Mesodermal cell (in vitro differentiated cells): ENCODE results near the gene HSPG2.

Experiments
- H3K27ac ChIP-seq: 2 replicates; pipeline ENCODE4 v1.7.0; 2013; ENCODE audit warnings: mild to moderate bottlenecking, low read depth, low read length, moderate library complexity; ENCODE audit not compliant: severe bottlenecking
- H3K36me3 ChIP-seq: 2 replicates; pipeline ENCODE4 v1.7.1; 2013; ENCODE audit warnings: mild to moderate bottlenecking, low read length, moderate library complexity; ENCODE audit not compliant: control insufficient read depth, insufficient read depth
- H3K4me1 ChIP-seq: one replicate; pipeline ENCODE4 v1.7.1; 2013; ENCODE audit warnings: mild to moderate bottlenecking, low read length; ENCODE audit not compliant: insufficient read depth, control insufficient read depth, poor library complexity, severe bottlenecking
- H3K4me3 ChIP-seq: 2 replicates; pipeline ENCODE4 v1.7.0; 2013; ENCODE audit warnings: low read length, control low read depth, mild to moderate bottlenecking; ENCODE audit not compliant: insufficient read depth, poor library complexity, severe bottlenecking; ENCODE audit errors: extremely low read depth
- H3K9me3 ChIP-seq: 2 replicates; pipeline ENCODE4 v1.7.1; 2013; ENCODE audit warnings: mild to moderate bottlenecking, low read length, moderate library complexity; ENCODE audit not compliant: control insufficient read depth
- WGBS, 2 experiments: methylation state at CpG; one replicate each; pipeline ENCODE4 v1.1.5; 2013; ENCODE audit warnings: missing lambda C conversion rate in 2 of 2; ENCODE audit not compliant: insufficient coverage in 2 of 2; 5-methylcytosine and 5-hydroxymethylcytosine counted together

HSPG2 gene

DNA sequence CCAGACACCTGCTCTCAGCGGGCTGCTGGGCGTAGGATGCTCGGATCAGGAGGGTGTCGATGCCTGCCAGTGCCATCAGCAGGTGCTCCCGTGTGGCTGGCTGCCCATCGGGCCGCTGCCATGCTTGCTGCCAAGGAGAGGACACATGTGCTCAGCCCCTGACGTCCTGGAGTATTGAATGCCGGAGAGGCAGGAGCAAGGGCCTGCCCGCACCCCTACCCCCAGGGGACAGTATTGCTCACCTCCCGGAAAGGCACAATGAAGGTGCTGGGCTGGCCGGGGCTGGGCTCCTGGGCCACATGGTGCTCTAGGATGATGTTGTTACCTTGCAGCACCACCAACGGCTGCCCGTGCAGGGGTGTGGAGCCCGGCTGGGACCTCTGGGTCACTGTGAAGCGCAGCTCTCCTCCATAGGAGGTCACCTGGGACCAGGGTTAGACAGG lies 61.5 kb downstream of the HSPG2 start:
- Histone ChIP-seq H3K36me3 (peaks cover 97% of the 10 kb centered on the region), H3K4me3 (no peak overlapping the region), H3K9me3 (no peaks in the 10 kb centered on the region), H3K27ac (no peak overlapping the region), H3K4me1 (peaks cover 1% of the 10 kb centered on the region)
- 90 to 95% methylated on average over 16 of the region's 16 CpGs for WGBS, 2 experiments

- WGBS, 2 experiments = 97% methylated on average over 23 to 24 of the region's 24 CpGs
- H3K36me3 ChIP-seq = peaks cover 97% of the 10 kb centered on the region
- H3K4me1 ChIP-seq = peaks cover 2% of the 10 kb centered on the region
- H3K27ac ChIP-seq = no peak overlapping the region
- H3K9me3 ChIP-seq = no peaks in the 10 kb centered on the region
- no peak overlapping the region for H3K4me3 ChIP-seq
Observed at GRCh38 chr1:21874778-21875547, 62.1 kb downstream of the HSPG2 start.

GRCh38 chr1:21874328-21874727 lies 62.8 kb downstream of the HSPG2 start:
- Histone ChIP-seq H3K4me3 (no peak overlapping the region), H3K9me3 (no peaks in the 10 kb centered on the region), H3K27ac (no peak overlapping the region), H3K4me1 (peaks cover 2% of the 10 kb centered on the region), H3K36me3 (peaks cover 96% of the 10 kb centered on the region)
- 89 to 98% methylated on average over 13 to 16 of the region's 16 CpGs for WGBS, 2 experiments

GRCh38 chr1:21873761-21874160 lies 63.3 kb downstream of the HSPG2 start:
- Histone ChIP-seq H3K36me3 (peaks cover 94% of the 10 kb centered on the region), H3K4me3 (no peak overlapping the region), H3K27ac (no peak overlapping the region), H3K9me3 (no peaks in the 10 kb centered on the region), H3K4me1 (peaks cover 2% of the 10 kb centered on the region)
- WGBS, 2 experiments = 85 to 95% methylated on average over 3 to 7 of the region's 10 CpGs

DNA sequence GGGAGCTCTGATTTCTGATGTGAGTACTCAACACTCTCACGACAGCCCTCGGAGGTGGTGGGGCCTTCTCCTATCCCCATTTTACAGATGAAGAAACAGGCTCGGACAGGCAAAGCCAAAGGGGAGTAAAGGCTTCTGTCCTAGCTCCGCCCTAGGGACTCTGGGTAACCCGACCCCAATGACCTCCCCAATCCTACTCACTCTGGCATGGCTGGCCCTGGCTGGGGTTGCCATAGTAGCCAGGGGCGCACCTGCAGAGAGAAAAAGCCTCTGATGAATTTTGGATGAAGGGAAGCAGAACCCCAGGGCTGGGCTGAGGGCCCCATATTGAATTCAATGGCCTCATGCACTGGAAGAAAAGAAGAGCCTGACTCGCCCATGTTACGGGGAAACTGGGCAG lies 63.9 kb downstream of the HSPG2 start:
- H3K27ac ChIP-seq = no peak overlapping the region
- H3K4me1 ChIP-seq = peaks cover 2% of the 10 kb centered on the region
- whole genome bisulfite sequencing, 2 experiments = 95 to 100% methylated on average over 3 to 7 of the region's 8 CpGs
- no peak overlapping the region for H3K4me3 ChIP-seq
- H3K36me3 ChIP-seq = peaks cover 93% of the 10 kb centered on the region
- no peaks in the 10 kb centered on the region for H3K9me3 ChIP-seq

DNA sequence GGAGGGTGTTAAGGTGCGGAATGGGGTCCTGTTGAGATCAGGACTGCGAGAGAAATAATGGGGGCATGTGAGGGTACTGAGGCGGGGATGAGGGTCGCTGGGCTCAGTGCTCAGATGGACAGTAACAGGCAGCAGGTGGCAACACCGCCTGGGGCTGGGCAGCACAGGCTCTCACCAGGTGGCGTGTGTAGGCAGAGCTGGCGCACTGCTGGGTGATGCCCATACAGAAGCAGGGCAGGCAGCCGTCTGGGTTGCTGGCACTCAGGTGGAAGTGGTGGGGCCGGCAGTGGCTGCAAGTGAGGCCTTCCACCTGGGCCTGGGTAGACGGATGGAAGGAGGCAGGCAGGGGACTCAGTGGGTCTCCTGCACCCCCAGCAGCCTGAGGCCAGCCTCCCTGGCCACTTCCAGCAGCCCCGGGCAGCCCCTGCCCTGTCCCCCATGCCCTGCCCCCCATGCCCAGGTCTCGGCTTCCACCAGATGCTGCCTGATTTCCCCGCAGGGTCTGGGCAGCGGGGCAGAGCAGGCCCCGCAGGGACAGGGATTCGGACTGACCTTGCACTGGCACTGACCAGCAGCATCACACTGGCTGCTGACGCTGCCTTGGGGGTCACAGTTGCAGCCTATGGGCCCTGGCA lies 64.5 kb downstream of the HSPG2 start:
- Histone ChIP-seq H3K27ac (no peak overlapping the region), H3K36me3 (peaks cover 87% of the 10 kb centered on the region), H3K9me3 (no peaks in the 10 kb centered on the region), H3K4me1 (peaks cover 2% of the 10 kb centered on the region), H3K4me3 (no peak overlapping the region)
- 96% methylated on average over 12 to 17 of the region's 17 CpGs for WGBS, 2 experiments

- peaks cover 81% of the 10 kb centered on the region for H3K36me3 ChIP-seq
- WGBS, 2 experiments = 91 to 96% methylated on average over 12 to 13 of the region's 13 CpGs
- peaks cover 2% of the 10 kb centered on the region for H3K4me1 ChIP-seq
- no peak overlapping the region for H3K27ac ChIP-seq
- no peak overlapping the region for H3K4me3 ChIP-seq
- H3K9me3 ChIP-seq = no peaks in the 10 kb centered on the region
Observed at GRCh38 chr1:21871943-21872342, 65.2 kb downstream of the HSPG2 start.

DNA sequence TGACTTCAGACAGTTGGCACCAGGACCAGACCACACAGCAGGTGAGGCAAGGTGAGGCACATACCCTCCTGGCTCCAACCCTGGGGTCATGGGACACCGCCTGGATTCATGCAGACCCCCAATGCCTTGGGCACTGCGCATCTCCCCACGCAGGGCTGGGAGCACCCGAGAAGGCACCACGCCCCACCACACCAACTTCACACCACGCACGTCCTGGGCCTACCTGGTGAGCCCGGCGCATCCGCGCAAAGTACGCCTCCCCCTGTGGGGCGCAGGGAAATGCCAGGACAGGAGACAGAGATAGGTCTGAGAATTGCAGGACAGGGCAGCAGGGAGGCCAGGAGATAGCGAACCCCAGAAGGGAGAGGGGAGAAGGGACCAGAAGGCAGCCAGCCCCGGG lies 66.5 kb downstream of the HSPG2 start:
- H3K27ac ChIP-seq = no peak overlapping the region
- H3K36me3 ChIP-seq = peaks cover 80% of the 10 kb centered on the region
- H3K4me3 ChIP-seq = no peak overlapping the region
- H3K4me1 ChIP-seq = peaks cover 2% of the 10 kb centered on the region
- WGBS, 2 experiments = 97 to 98% methylated on average over 8 of the region's 15 CpGs
- H3K9me3 ChIP-seq = no peaks in the 10 kb centered on the region

DNA sequence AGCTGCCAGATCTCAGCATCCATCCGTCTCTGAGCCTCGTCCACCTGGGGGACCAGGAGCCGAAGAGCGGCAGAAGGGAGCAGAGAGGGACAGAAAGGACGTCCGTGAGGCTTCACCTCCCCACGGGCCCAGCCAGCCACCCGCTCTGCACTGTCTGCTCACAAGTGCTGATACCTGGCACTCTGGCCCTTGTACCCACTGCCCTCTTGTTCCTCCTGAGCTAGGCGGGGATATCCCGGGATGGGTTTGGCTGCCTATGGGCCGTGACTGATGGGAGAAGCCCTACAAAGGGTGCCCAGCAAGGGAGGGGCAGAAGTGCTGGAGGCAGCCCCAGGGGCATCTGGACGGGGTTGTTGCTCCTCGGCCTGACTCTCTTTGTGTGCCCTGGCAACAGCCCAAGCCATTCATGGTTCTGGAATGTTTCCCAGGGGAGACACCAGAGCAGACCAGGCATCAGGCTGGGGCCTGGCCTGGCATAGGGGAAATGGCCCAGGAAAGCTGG lies 67.4 kb downstream of the HSPG2 start:
- Histone ChIP-seq H3K36me3 (peaks cover 80% of the 10 kb centered on the region), H3K4me1 (peaks cover 2% of the 10 kb centered on the region), H3K27ac (no peak overlapping the region), H3K4me3 (no peak overlapping the region), H3K9me3 (no peaks in the 10 kb centered on the region)
- WGBS, 2 experiments = 91 to 96% methylated on average over 12 to 13 of the region's 13 CpGs

DNA sequence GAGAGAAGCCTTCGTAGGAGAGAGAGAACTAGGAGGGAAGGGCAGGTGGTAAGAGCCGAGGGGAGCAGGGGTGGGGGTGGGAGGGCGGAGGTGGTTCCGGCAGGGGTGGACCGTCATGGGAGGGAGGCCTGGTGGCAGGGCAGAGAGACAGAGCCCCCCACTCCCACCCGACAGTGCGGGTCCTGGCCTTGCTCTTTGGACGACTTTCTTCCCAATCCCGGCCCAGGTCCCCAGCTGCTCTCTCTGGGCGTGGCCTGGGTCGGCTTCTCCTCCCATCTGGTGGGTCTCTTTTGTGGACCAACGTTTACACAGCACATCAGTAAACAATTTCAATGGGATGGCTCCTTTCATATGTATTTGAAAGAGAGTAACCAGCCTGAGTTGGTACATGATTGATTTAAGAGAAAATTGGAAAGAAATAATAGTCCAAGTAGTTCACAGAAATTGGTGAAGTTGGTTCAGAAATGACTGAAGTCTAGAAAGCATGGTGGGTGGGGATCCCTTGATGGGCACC lies 68.1 kb downstream of the HSPG2 start:
- Histone ChIP-seq H3K4me3 (no peak overlapping the region), H3K27ac (no peak overlapping the region), H3K36me3 (peaks cover 80% of the 10 kb centered on the region), H3K9me3 (no peaks in the 10 kb centered on the region), H3K4me1 (peaks cover 2% of the 10 kb centered on the region)
- 82 to 85% methylated on average over 7 to 10 of the region's 12 CpGs for WGBS, 2 experiments

GRCh38 chr1:21868482-21868881 lies 68.6 kb downstream of the HSPG2 start:
- H3K4me1 ChIP-seq = peaks cover 2% of the 10 kb centered on the region
- peaks cover 80% of the 10 kb centered on the region for H3K36me3 ChIP-seq
- no peak overlapping the region for H3K4me3 ChIP-seq
- no peak overlapping the region for H3K27ac ChIP-seq
- H3K9me3 ChIP-seq = no peaks in the 10 kb centered on the region
- 85 to 95% methylated on average over 4 to 5 of the region's 7 CpGs for WGBS, 2 experiments
